Astrocyte (in vitro differentiated cells and primary cell): ENCODE data around the gene FRYL. TPM values are rescaled to one million over a fixed set of nuclear protein-coding genes. Genes with fewer than 3 reads are reported as not detected.

Experiments
- DNase-seq: peaks from one replicate; pipeline ENCODE4 v3.0.0-alpha.2; 2010; ENCODE audit warnings: low read depth
- FAIRE-seq: peaks from 2 replicates; lab custom pipeline; 2011; peaks lifted over from hg19 to GRCh38; lab: Jason Lieb, UNC
- H2AFZ ChIP-seq: 2 replicates; pipeline ENCODE4 v1.6.0; 2012; ENCODE audit warnings: low read depth, low read length, inconsistent platforms
- H3K27ac ChIP-seq: 2 replicates; pipeline ENCODE4 v1.5.1; 2011; ENCODE audit warnings: low read depth, low read length, inconsistent platforms
- H3K27me3 ChIP-seq: 2 replicates; pipeline ENCODE4 v1.6.0; 2011; ENCODE audit warnings: low read length, inconsistent platforms; ENCODE audit not compliant: insufficient read depth
- H3K36me3 ChIP-seq: 2 replicates; pipeline ENCODE4 v1.5.1; 2011; ENCODE audit warnings: low read length, inconsistent platforms; ENCODE audit not compliant: insufficient read depth
- H3K4me1 ChIP-seq: 2 replicates; pipeline ENCODE4 v1.5.1; 2011; ENCODE audit warnings: low read length, inconsistent platforms; ENCODE audit not compliant: insufficient read depth
- H3K4me2 ChIP-seq: 2 replicates; pipeline ENCODE4 v1.6.0; 2012; ENCODE audit warnings: low read length, inconsistent platforms
- H3K4me3 ChIP-seq: 2 replicates; pipeline ENCODE4 v1.5.1; 2011; ENCODE audit warnings: low read depth, mild to moderate bottlenecking, low read length, inconsistent platforms; ENCODE audit not compliant: insufficient read depth
- H3K79me2 ChIP-seq: 2 replicates; pipeline ENCODE4 v1.6.0; 2012; ENCODE audit warnings: mild to moderate bottlenecking, low read length, inconsistent platforms; ENCODE audit not compliant: insufficient read depth
- H3K9ac ChIP-seq: 2 replicates; pipeline ENCODE4 v1.6.0; 2012; ENCODE audit warnings: mild to moderate bottlenecking, low read length, inconsistent platforms
- H3K9me3 ChIP-seq: 2 replicates; pipeline ENCODE4 v1.5.1; 2012; ENCODE audit warnings: low read depth, mild to moderate bottlenecking, low read length, inconsistent platforms; ENCODE audit not compliant: insufficient read depth
- H4K20me1 ChIP-seq: 2 replicates; pipeline ENCODE4 v1.6.0; 2012; ENCODE audit warnings: low read length, inconsistent platforms; ENCODE audit not compliant: insufficient read depth
- H3K27ac Mint-ChIP-seq: one replicate; pipeline ENCODE4 v1.8.0; 2021; ENCODE audit warnings: mild to moderate bottlenecking, mixed read lengths; ENCODE audit not compliant: unreplicated experiment
- H3K27me3 Mint-ChIP-seq: one replicate; pipeline ENCODE4 v1.8.0; 2021; ENCODE audit warnings: low read depth, mixed read lengths; ENCODE audit not compliant: unreplicated experiment
- H3K36me3 Mint-ChIP-seq: one replicate; pipeline ENCODE4 v1.8.0; 2021; ENCODE audit warnings: low read depth, mixed read lengths; ENCODE audit not compliant: unreplicated experiment
- H3K4me1 Mint-ChIP-seq: one replicate; pipeline ENCODE4 v1.8.0; 2021; ENCODE audit warnings: low read depth, mixed read lengths; ENCODE audit not compliant: unreplicated experiment
- H3K4me3 Mint-ChIP-seq: one replicate; pipeline ENCODE4 v1.8.0; 2021; ENCODE audit warnings: mild to moderate bottlenecking, moderate library complexity, mixed read lengths; ENCODE audit not compliant: unreplicated experiment
- H3K9me3 Mint-ChIP-seq: one replicate; pipeline ENCODE4 v1.8.0; 2021; ENCODE audit warnings: mild to moderate bottlenecking, mixed read lengths; ENCODE audit not compliant: unreplicated experiment
- CTCF ChIP-seq: IDR thresholded peaks from 2 replicates; pipeline ENCODE4 v1.5.1; 2011; ENCODE audit warnings: low read depth, mild to moderate bottlenecking, inconsistent platforms, low read length, moderate library complexity; ENCODE audit not compliant: insufficient read depth
- EZH2 ChIP-seq: IDR thresholded peaks from 2 replicates; pipeline ENCODE4 v1.6.1; 2012; ENCODE audit warnings: mild to moderate bottlenecking, low read length, inconsistent platforms; ENCODE audit not compliant: insufficient read depth
- total RNA-seq: library from RNA; stranded (reverse); gene quantifications from 2 replicates; pipeline ENCODE4 v1.2.1, GENCODE V29; 2021

Gene FRYL
- total RNA-seq, 1 donor from 2014 or later = 70.0 TPM

GRCh38 chr4:48526406-48526805, 253.7 kb downstream of the FRYL start:
- no peaks in the 10 kb centered on the region for H3K4me1 ChIP-seq
- H3K27ac Mint-ChIP-seq = no peak overlapping the region
- H2AFZ ChIP-seq = no peak overlapping the region
- H3K27ac ChIP-seq = no peak overlapping the region
- H3K27me3 Mint-ChIP-seq = no peaks in the 10 kb centered on the region
- H3K4me3 Mint-ChIP-seq = no peak overlapping the region
- FAIRE-seq = no peak
- no peak overlapping the region for H3K9ac ChIP-seq
- H3K4me3 ChIP-seq = no peak overlapping the region
- H4K20me1 ChIP-seq = no peaks in the 10 kb centered on the region
- no peaks in the 10 kb centered on the region for H3K79me2 ChIP-seq
- no peaks in the 10 kb centered on the region for H3K4me1 Mint-ChIP-seq
- H3K9me3 ChIP-seq = no peaks in the 10 kb centered on the region
- no peak overlapping the region for H3K4me2 ChIP-seq
- no peak for TF ChIP-seq EZH2
- TF ChIP-seq CTCF = no peak
- H3K36me3 Mint-ChIP-seq = peaks cover 7% of the 10 kb centered on the region
- no peaks in the 10 kb centered on the region for H3K9me3 Mint-ChIP-seq
- no peaks in the 10 kb centered on the region for H3K27me3 ChIP-seq
- peaks cover 37% of the 10 kb centered on the region for H3K36me3 ChIP-seq
- DNase-seq = no peak

- Mint-ChIP-seq H3K27ac (no peak overlapping the region), H3K4me1 (peaks cover 7% of the 10 kb centered on the region), H3K36me3 (peaks cover 7% of the 10 kb centered on the region), H3K27me3 (no peaks in the 10 kb centered on the region), H3K4me3 (no peak overlapping the region), H3K9me3 (no peaks in the 10 kb centered on the region)
- FAIRE-seq = no peak
- H3K4me2 ChIP-seq = no peak overlapping the region
- no peak overlapping the region for H3K4me3 ChIP-seq
- no peak overlapping the region for H3K27ac ChIP-seq
- no peaks in the 10 kb centered on the region for H3K79me2 ChIP-seq
- no peak for DNase-seq
- H2AFZ ChIP-seq = no peak overlapping the region
- no peak overlapping the region for H3K9ac ChIP-seq
- H3K9me3 ChIP-seq = no peaks in the 10 kb centered on the region
- peaks cover 35% of the 10 kb centered on the region for H3K36me3 ChIP-seq
- TF ChIP-seq EZH2 (no peak), CTCF (no peak)
- no peaks in the 10 kb centered on the region for H4K20me1 ChIP-seq
- no peaks in the 10 kb centered on the region for H3K27me3 ChIP-seq
- no peaks in the 10 kb centered on the region for H3K4me1 ChIP-seq
Observed at GRCh38 chr4:48518143-48518542, 261.9 kb downstream of the FRYL start.

GRCh38 chr4:48509543-48509942, 270.5 kb downstream of the FRYL start:
- no peak overlapping the region for H3K4me2 ChIP-seq
- H3K9me3 ChIP-seq = no peaks in the 10 kb centered on the region
- H3K36me3 Mint-ChIP-seq = peaks cover 11% of the 10 kb centered on the region
- H3K27me3 ChIP-seq = no peaks in the 10 kb centered on the region
- no peak overlapping the region for H3K27ac ChIP-seq
- peaks cover 42% of the 10 kb centered on the region for H3K36me3 ChIP-seq
- no peaks in the 10 kb centered on the region for H3K27me3 Mint-ChIP-seq
- no peak overlapping the region for H3K4me3 ChIP-seq
- no peaks in the 10 kb centered on the region for H3K79me2 ChIP-seq
- H3K4me3 Mint-ChIP-seq = no peak overlapping the region
- TF ChIP-seq CTCF (no peak), EZH2 (no peak)
- H3K9me3 Mint-ChIP-seq = no peaks in the 10 kb centered on the region
- DNase-seq (peak; percentile 36), FAIRE-seq (no peak)
- no peak overlapping the region for H2AFZ ChIP-seq
- H3K4me1 Mint-ChIP-seq = peaks cover 12% of the 10 kb centered on the region
- H3K27ac Mint-ChIP-seq = no peak overlapping the region
- no peaks in the 10 kb centered on the region for H4K20me1 ChIP-seq
- no peak overlapping the region for H3K9ac ChIP-seq
- no peaks in the 10 kb centered on the region for H3K4me1 ChIP-seq
